ENCODE measurements around the gene KCNH8.
"Not testable (repeated sequence)": the region's sequence is repeated elsewhere in the genome, so short reads cannot be mapped to it uniquely, and the experiment has no call there.

Gene KCNH8

GRCh38 chr3:19173945-19174344 lies 25.6 kb downstream of the KCNH8 start:
- DNase-seq (ENCODE audit: low spot score): no peak

- no peak for DNase-seq (ENCODE audit: low spot score)
These were observed 35.3 kb downstream of the KCNH8 start for GRCh38 chr3:19183584-19183983.

- no peak for DNase-seq (ENCODE audit: low spot score)
These were observed 41.8 kb downstream of the KCNH8 start for GRCh38 chr3:19190126-19190525.

GRCh38 chr3:19190602-19191001 lies 42.3 kb downstream of the KCNH8 start:
- DNase-seq (ENCODE audit: low spot score): no peak

GRCh38 chr3:19199131-19199530 lies 50.8 kb downstream of the KCNH8 start:
- DNase-seq (ENCODE audit: low spot score): no peak

- DNase-seq (ENCODE audit: low spot score): no peak
These were observed 54.0 kb downstream of the KCNH8 start for GRCh38 chr3:19202303-19202702.

GRCh38 chr3:19202754-19203153 lies 54.4 kb downstream of the KCNH8 start:
- no peak for DNase-seq (ENCODE audit: low spot score)

GRCh38 chr3:19206540-19206939 lies 58.2 kb downstream of the KCNH8 start:
- DNase-seq (ENCODE audit: low spot score): no peak

GRCh38 chr3:19213603-19214220 lies 65.4 kb downstream of the KCNH8 start:
- DNase-seq (ENCODE audit: low spot score): no peak

- no peak for DNase-seq (ENCODE audit: low spot score)
These were observed 67.1 kb downstream of the KCNH8 start for GRCh38 chr3:19215427-19215826.

- no peak for DNase-seq (ENCODE audit: low spot score)
These were observed 68.5 kb downstream of the KCNH8 start for GRCh38 chr3:19216669-19217337.

GRCh38 chr3:19220311-19220710 lies 72.0 kb downstream of the KCNH8 start:
- DNase-seq (ENCODE audit: low spot score): no peak

- DNase-seq (ENCODE audit: low spot score): no peak
These were observed 72.8 kb downstream of the KCNH8 start for GRCh38 chr3:19221081-19221480.

- no peak for DNase-seq (ENCODE audit: low spot score)
These were observed 78.2 kb downstream of the KCNH8 start for GRCh38 chr3:19226479-19226878.

GRCh38 chr3:19228167-19228566 lies 79.9 kb downstream of the KCNH8 start:
- no peak for DNase-seq (ENCODE audit: low spot score)

- no peak for DNase-seq (ENCODE audit: low spot score)
These were observed 80.8 kb downstream of the KCNH8 start for GRCh38 chr3:19229086-19229485.

GRCh38 chr3:19229881-19230280 lies 81.6 kb downstream of the KCNH8 start:
- not testable (repeated sequence) for DNase-seq (ENCODE audit: low spot score)

- DNase-seq (ENCODE audit: low spot score): no peak
These were observed 83.6 kb downstream of the KCNH8 start for GRCh38 chr3:19231792-19232461.

GRCh38 chr3:19232566-19232965 lies 84.3 kb downstream of the KCNH8 start:
- no peak for DNase-seq (ENCODE audit: low spot score)

GRCh38 chr3:19233882-19234784 lies 85.8 kb downstream of the KCNH8 start:
- not testable (repeated sequence) for DNase-seq (ENCODE audit: low spot score)

GRCh38 chr3:19248143-19248542 lies 99.8 kb downstream of the KCNH8 start:
- no peak for DNase-seq (ENCODE audit: low spot score)

GRCh38 chr3:19248767-19249166 lies 100.5 kb downstream of the KCNH8 start:
- no peak for DNase-seq (ENCODE audit: low spot score)

Measured in AG08395 (cell line).